NT2/D1 (cell line): ENCODE measurements around the gene ZBTB42.
"Not testable (repeated sequence)": the region's sequence is repeated elsewhere in the genome, so short reads cannot be mapped to it uniquely, and the experiment has no call there.

Experiments
- DNase-seq: peaks from one replicate; pipeline ENCODE4 v3.0.0-alpha.2; 2011; ENCODE audit warnings: low read depth, low spot score
- H3K27me3 ChIP-seq: 2 replicates; pipeline ENCODE4 v1.6.0; 2011; ENCODE audit warnings: mild to moderate bottlenecking; ENCODE audit not compliant: insufficient read length, insufficient read depth
- H3K36me3 ChIP-seq: 2 replicates; pipeline ENCODE4 v1.6.1; 2011; ENCODE audit warnings: mild to moderate bottlenecking, low read length, mixed read lengths; ENCODE audit not compliant: insufficient read depth, insufficient read length
- H3K4me1 ChIP-seq: 2 replicates; pipeline ENCODE4 v1.5.1; 2011; ENCODE audit not compliant: insufficient read depth, insufficient read length
- H3K4me3 ChIP-seq: 2 replicates; pipeline ENCODE4 v1.5.1; 2011; ENCODE audit warnings: low read depth; ENCODE audit not compliant: insufficient read length
- H3K9ac ChIP-seq: 2 replicates; pipeline ENCODE4 v1.6.0; 2011; ENCODE audit warnings: low read depth; ENCODE audit not compliant: insufficient read length
- H3K9me3 ChIP-seq: 2 replicates; pipeline ENCODE4 v1.5.1; 2011; ENCODE audit warnings: mild to moderate bottlenecking, low read length; ENCODE audit not compliant: insufficient read depth
- SUZ12 ChIP-seq: IDR thresholded peaks from 2 replicates; pipeline ENCODE4 v1.6.1; 2011; ENCODE audit not compliant: insufficient read length, insufficient read depth; ENCODE audit errors: extremely low read depth
- YY1 ChIP-seq: IDR thresholded peaks from 2 replicates; pipeline ENCODE4 v1.6.1; 2011; ENCODE audit not compliant: insufficient read length, insufficient read depth
- ZNF274 ChIP-seq: IDR thresholded peaks from 2 replicates; pipeline ENCODE4 v1.6.1; 2011; ENCODE audit warnings: mild to moderate bottlenecking, low read depth, low read length

ZBTB42 gene

GRCh38 chr14:104822821-104823615, 22.1 kb downstream of the ZBTB42 start:
- Histone ChIP-seq H3K4me1 (peaks cover 13% of the 10 kb centered on the region), H3K9ac (no peak overlapping the region), H3K4me3 (no peak overlapping the region), H3K27me3 (peaks cover 11% of the 10 kb centered on the region), H3K36me3 (no peaks in the 10 kb centered on the region), H3K9me3 (no peaks in the 10 kb centered on the region)
- DNase-seq, result no peak
- TF ChIP-seq ZNF274, result no peak
- TF ChIP-seq SUZ12, result no peak
- TF ChIP-seq YY1, result no peak

DNA sequence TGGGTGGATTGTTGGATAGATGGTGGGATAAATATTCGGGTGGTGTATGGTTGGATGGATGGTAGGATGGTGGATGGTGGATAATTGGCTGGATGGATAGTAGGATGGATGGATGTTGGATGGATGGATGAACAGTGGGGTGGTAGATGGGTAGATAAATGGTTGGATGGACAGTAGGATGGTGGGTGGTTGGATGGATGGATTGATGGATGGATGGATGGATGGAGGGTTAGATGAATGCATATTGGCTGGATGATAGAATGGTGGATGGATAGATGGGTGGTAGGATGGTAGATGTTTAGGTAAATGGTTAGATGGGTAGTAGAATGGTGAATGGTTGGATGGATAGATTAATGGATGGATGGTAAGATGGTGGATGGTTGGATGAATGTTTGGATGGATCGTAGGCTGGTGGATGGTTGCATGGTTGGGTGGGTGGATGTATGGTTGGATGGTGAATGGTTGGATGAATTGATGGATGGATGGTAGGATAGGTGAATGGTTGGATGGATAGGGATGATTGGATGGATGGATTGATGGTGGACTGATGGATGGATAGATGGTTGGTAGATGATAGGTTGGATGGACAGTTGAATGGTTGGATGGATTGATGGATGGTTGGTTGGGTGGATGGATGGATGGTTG, 23.6 kb downstream of the ZBTB42 start:
- Histone ChIP-seq H3K9ac (no peak overlapping the region), H3K4me1 (peaks cover 9% of the 10 kb centered on the region), H3K27me3 (peaks cover 11% of the 10 kb centered on the region), H3K36me3 (no peaks in the 10 kb centered on the region), H3K9me3 (no peaks in the 10 kb centered on the region), H3K4me3 (no peak overlapping the region)
- DNase-seq, result no peak
- TF ChIP-seq SUZ12 (no peak), YY1 (no peak), ZNF274 (no peak)

GRCh38 chr14:104826189-104826860, 25.4 kb downstream of the ZBTB42 start:
- peak overlapping the region; percentile 45 for H3K4me3 ChIP-seq
- no peak for DNase-seq
- H3K9ac ChIP-seq, result peak overlapping the region; percentile 70
- TF ChIP-seq SUZ12 (no peak), YY1 (no peak), ZNF274 (no peak)
- H3K36me3 ChIP-seq, result no peaks in the 10 kb centered on the region
- H3K9me3 ChIP-seq, result no peaks in the 10 kb centered on the region
- H3K27me3 ChIP-seq, result peaks cover 11% of the 10 kb centered on the region
- peaks cover 5% of the 10 kb centered on the region for H3K4me1 ChIP-seq

- Histone ChIP-seq H3K4me3 (peak overlapping the region; percentile 54), H3K27me3 (peaks cover 11% of the 10 kb centered on the region), H3K9ac (peak overlapping the region; percentile 66), H3K4me1 (peaks cover 5% of the 10 kb centered on the region), H3K36me3 (no peaks in the 10 kb centered on the region), H3K9me3 (no peaks in the 10 kb centered on the region)
- DNase-seq, result no peak
- no peak for TF ChIP-seq ZNF274
- TF ChIP-seq YY1, result no peak
- no peak for TF ChIP-seq SUZ12
Observed at GRCh38 chr14:104826861-104827176, 25.9 kb downstream of the ZBTB42 start.

DNA sequence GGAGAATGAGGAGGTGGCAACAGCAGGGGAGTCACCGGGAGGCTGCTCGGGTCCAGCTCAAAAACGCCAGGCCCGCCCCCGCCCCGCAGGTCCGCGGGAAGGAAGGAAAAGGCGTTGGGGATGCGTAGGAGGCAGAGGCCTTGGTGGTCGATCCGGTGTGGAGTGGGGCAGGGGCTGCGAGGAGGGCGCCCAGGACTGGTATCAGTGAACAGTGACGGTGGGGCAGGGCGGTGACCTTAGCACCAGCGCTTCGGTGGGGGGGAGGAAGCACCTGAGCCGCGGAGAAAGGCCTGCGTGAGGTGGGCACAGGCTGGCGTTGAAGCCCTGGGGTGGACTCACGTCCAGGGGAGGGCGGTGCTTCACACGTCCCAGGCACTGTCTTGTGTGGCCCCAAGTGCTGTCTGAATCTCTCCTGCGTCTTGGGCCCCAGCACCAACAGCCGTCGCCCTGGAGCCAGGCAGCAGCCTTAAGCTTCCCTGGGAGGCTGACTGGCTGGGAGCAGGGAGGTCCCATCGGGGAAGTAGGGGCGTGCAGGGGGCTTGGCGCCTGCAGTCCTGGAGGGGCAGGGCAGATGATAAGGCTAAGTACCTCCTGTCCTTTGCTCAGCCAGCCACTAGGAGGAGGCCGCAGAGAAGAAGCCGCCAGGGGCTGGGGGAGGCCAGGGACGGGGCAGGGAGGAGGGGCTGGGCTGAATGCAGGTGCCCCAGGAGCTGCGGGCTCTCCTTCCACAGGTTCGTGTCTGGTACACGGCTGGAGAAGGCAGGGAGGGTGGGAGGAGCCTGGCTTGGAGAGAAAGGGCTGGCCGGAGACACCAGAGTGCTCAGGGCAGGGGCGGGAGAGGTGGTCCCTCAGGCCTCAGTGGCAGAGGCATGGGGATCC, 26.5 kb downstream of the ZBTB42 start:
- Histone ChIP-seq H3K4me1 (peaks cover 5% of the 10 kb centered on the region), H3K4me3 (peak overlapping the region; percentile 54), H3K27me3 (peaks cover 11% of the 10 kb centered on the region), H3K9ac (peak overlapping the region; percentile 66), H3K36me3 (no peaks in the 10 kb centered on the region), H3K9me3 (no peaks in the 10 kb centered on the region)
- no peak for TF ChIP-seq ZNF274
- TF ChIP-seq YY1, result no peak
- no peak for TF ChIP-seq SUZ12
- DNase-seq, result peak; percentile 68

DNA sequence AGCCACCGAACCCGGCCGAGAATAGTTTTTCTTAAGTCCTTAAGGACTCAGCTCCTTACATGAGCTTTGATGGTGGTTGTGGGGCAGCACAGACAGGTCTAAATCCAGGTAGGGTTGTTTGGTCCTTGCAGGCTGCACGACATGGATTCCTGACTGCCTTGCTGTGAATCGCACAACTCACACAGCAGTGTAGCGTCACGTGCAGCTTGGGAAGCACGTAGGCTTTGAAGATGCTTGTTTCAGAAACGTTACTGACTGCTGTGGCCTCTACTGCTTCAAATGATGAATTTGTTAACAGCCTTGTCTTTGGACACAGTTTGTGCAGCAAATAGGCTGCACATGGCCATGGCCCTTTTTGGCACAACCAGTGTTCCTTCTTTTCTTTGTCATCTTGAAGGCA, 29.9 kb downstream of the ZBTB42 start:
- no peak overlapping the region for H3K4me3 ChIP-seq
- no peaks in the 10 kb centered on the region for H3K36me3 ChIP-seq
- H3K9me3 ChIP-seq, result no peaks in the 10 kb centered on the region
- DNase-seq, result no peak
- no peaks in the 10 kb centered on the region for H3K27me3 ChIP-seq
- H3K9ac ChIP-seq, result no peak overlapping the region
- peaks cover 2% of the 10 kb centered on the region for H3K4me1 ChIP-seq
- no peak for TF ChIP-seq ZNF274
- TF ChIP-seq SUZ12, result no peak
- no peak for TF ChIP-seq YY1

DNA sequence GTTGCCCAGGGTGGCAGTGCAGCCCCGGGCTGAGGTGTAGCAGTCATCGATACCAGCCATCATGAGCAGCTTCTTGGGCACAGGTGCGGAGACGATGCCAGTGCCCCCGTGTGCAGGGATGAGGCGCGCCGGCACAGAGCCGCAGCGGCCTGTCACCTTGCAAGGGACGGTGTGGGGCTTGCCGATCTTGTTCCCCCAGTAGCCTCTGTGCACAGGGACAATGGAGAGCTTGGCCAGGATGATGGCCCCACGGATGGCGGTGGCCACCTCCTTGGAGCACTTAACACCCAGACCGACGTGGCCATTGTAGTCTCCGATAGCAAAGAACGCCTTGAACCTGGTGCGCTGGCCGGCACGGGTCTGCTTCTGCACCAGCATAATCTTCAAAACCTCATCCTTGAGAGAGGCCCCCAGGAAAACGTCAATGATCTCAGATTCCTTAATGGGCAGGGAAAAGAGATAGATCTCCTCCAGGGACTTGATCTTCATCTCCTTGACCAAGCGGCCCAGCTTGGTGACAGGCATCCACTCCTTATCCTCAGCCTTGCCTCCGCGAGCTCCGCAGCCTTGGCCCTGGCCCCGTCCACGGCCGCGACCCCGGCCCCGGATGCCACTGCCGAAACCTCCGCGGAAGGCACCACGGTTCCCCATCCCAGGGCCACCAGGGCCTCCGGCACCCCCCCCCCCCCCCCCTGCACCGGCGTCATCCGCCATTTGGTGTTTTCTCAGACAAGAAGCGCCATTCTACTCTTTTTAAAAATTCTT, 35.5 kb downstream of the ZBTB42 start:
- H3K36me3 ChIP-seq, H3K4me3 ChIP-seq, H3K9me3 ChIP-seq, H3K9ac ChIP-seq, DNase-seq, H3K27me3 ChIP-seq, H3K4me1 ChIP-seq: not testable (repeated sequence)
